C4-2B (cell line): ENCODE data around the gene LLGL1.

ENCODE experiments used
- CTCF ChIP-seq: fragments of 450-650 bp; conservative IDR thresholded peaks from 2 replicates; pipeline ENCODE4 v1.5.1; 2017; ENCODE audit warnings: mild to moderate bottlenecking
- ZFX ChIP-seq: fragments of 450-650 bp; IDR thresholded peaks from 2 replicates; pipeline ENCODE4 v1.6.1; 2017

- TF ChIP-seq CTCF (no peak), ZFX (no peak)
Measured at GRCh38 chr17:18177133-18177532, 48.3 kb upstream of the LLGL1 start.
